ENCODE data around the gene AGRN. TPM values are rescaled to one million over a fixed set of nuclear protein-coding genes. Genes with fewer than 3 reads are reported as not detected.

Gene AGRN
- total RNA-seq, 1 experiment from 2014 or later = 175 TPM

GRCh38 chr1:1043921-1044320 is 24.0 kb downstream of the AGRN start:
- no peak overlapping the region for H4K8ac ChIP-seq (replicated peaks; ENCODE audit: insufficient read length, low read depth, low read length)
- no peak overlapping the region for H2AK5ac ChIP-seq (ENCODE audit: insufficient read length, low read length)
- Mint-ChIP-seq H3K4me1 (peaks cover 4 to 9% of the 10 kb centered on the region in 2 experiments), H3K27me3 (ENCODE audit: low read depth) (peaks cover 13% of the 10 kb centered on the region), H3K9me3 (no peaks in the 10 kb centered on the region; a peak in 1 of 5 replicates), H3K36me3 (ENCODE audit: insufficient read depth in 1 of 3, low read depth in 3 of 3) (peaks cover 8 to 47% (median 40%) of the 10 kb centered on the region in 3 experiments), H3K4me3 (no peak overlapping the region), H3K27ac (no peak overlapping the region)
- H4K5ac ChIP-seq (ENCODE audit: insufficient read length, low read depth, low read length) = no peak overlapping the region
- H2BK12ac ChIP-seq (ENCODE audit: insufficient read length, low read depth, low read length) = no peak overlapping the region
- H2BK120ac ChIP-seq (ENCODE audit: low read depth, low read length, poor library complexity, severe bottlenecking) = no peak overlapping the region
- no peak overlapping the region for H3K9ac ChIP-seq (ENCODE audit: extremely low read depth, insufficient read length, low read length)
- no peak overlapping the region for H2BK5ac ChIP-seq (ENCODE audit: insufficient read length, low read length)
- no peaks in the 10 kb centered on the region for H3K79me1 ChIP-seq (ENCODE audit: insufficient read depth, low read depth, low read length, poor library complexity, severe bottlenecking)
- no peak overlapping the region for H3T11ph ChIP-seq (ENCODE audit: low read length)
- no peak overlapping the region for H3K14ac ChIP-seq (ENCODE audit: insufficient read depth, low read length)
- TF ChIP-seq CTCF (conservative IDR thresholded peaks at IDR 0.05) = no peak
- H3K4me1 ChIP-seq (ENCODE audit: insufficient read depth, low read length) = no peaks in the 10 kb centered on the region
- H3K18ac ChIP-seq (ENCODE audit: insufficient read length, low read depth, low read length) = no peak overlapping the region
- no peaks in the 10 kb centered on the region for H3K79me2 ChIP-seq (ENCODE audit: insufficient read depth, low read length)
- WGBS (ENCODE audit: extremely low coverage, insufficient read length, low lambda C conversion rate) = no CpG with 5 or more reads among the region's 33 CpGs
- H2BK15ac ChIP-seq (ENCODE audit: low read depth, low read length) = no peak overlapping the region
- no peak for DNase-seq
- H2AFZ ChIP-seq (ENCODE audit: low read length) = no peak overlapping the region
- no peak overlapping the region for H3K4ac ChIP-seq (ENCODE audit: low read depth, low read length)
- no peaks in the 10 kb centered on the region for H3K9me3 ChIP-seq (ENCODE audit: control insufficient read depth, low read depth, low read length)
- no peak overlapping the region for H3K4me2 ChIP-seq (ENCODE audit: insufficient read depth, insufficient read length, low read length)
- H3K56ac ChIP-seq (ENCODE audit: insufficient read length, low read depth, low read length) = no peak overlapping the region
- H3K27ac ChIP-seq (ENCODE audit: insufficient read length, low read depth, low read length) = no peak overlapping the region
- no peak overlapping the region for H4K91ac ChIP-seq (ENCODE audit: insufficient read length, low read depth, low read length)
- no peaks in the 10 kb centered on the region; the same call in 1 of the 2 replicates for H3K27me3 ChIP-seq (ENCODE audit: insufficient read depth, low read length)
- H3K23ac ChIP-seq (ENCODE audit: insufficient read length, low read depth, low read length) = no peak overlapping the region
- peaks cover 3% of the 10 kb centered on the region for H4K20me1 ChIP-seq (ENCODE audit: control insufficient read depth, insufficient read depth, insufficient read length)
- peaks cover 4% of the 10 kb centered on the region for H3K23me2 ChIP-seq (ENCODE audit: insufficient read length, low read depth, low read length, poor library complexity, severe bottlenecking)
- no peak overlapping the region for H2BK20ac ChIP-seq (ENCODE audit: low read depth, low read length, poor library complexity, severe bottlenecking)

Measured in H9 (cell line).